GM23338 (cell line): Measurements from ENCODE around the gene RAC2.

Source experiments
- CREB1 ChIP-seq: fragments of 250-450 bp; sonication (Bioruptor Pico); IDR thresholded peaks from 2 replicates; pipeline ENCODE4 v1.5.0; 2020; ENCODE audit warnings: low read depth, mild to moderate bottlenecking, moderate library complexity
- EZH2 ChIP-seq: fragments of 200-600 bp; sonication (generic); IDR thresholded peaks from one replicate; pipeline ENCODE4 v1.8.0; 2017; ENCODE audit warnings: antibody characterized with exemption, mild to moderate bottlenecking, low read depth; ENCODE audit not compliant: unreplicated experiment
- JUNB ChIP-seq: IDR thresholded peaks from one replicate; pipeline ENCODE4 v1.6.1; 2016; ENCODE audit warnings: antibody characterized with exemption; ENCODE audit not compliant: unreplicated experiment
- POLR2AphosphoS5 ChIP-seq: IDR thresholded peaks from 2 replicates; pipeline ENCODE4 v1.6.1; 2016; ENCODE audit warnings: antibody characterized with exemption, low read depth
- TF ChIP-seq, protein P1 (sequence below): IDR thresholded peaks from one replicate; pipeline ENCODE4 v1.6.1; 2018; ENCODE audit warnings: antibody characterized with exemption; ENCODE audit not compliant: unreplicated experiment
- TF ChIP-seq, protein P2 (sequence below), 2 experiments: fragments of 200-600 bp in 1 of 2; sonication (generic) in 1 of 2; conservative IDR thresholded peaks; 2 replicates each; pipeline versions ENCODE4 v1.5.1 to v1.6.1; 2016 to 2017; ENCODE audit warnings: antibody characterized with exemption in 2 of 2, low read depth in 2 of 2, mild to moderate bottlenecking in 2 of 2, moderate library complexity in 1 of 2

DNA sequence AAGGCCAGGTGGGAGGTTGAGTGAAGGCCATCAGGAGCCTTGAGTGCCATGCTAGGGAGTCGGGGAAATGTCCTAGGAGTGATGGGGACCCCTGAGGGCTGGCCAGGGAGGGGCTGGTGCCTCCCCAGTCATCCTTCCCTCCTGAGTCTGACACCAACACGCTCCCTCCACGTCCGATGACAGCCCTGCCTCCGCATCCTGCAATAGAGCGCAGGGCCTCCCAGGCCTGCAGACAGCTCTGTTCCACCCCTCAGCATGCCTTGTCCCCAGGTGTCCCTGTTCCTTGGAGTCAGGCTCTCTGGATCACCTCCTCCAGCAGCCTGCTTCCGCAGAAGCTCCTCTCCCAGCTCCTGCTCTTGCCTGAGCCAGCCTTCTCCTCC lies 3.1 kb downstream of the RAC2 start:
- TF ChIP-seq, protein P1, sequence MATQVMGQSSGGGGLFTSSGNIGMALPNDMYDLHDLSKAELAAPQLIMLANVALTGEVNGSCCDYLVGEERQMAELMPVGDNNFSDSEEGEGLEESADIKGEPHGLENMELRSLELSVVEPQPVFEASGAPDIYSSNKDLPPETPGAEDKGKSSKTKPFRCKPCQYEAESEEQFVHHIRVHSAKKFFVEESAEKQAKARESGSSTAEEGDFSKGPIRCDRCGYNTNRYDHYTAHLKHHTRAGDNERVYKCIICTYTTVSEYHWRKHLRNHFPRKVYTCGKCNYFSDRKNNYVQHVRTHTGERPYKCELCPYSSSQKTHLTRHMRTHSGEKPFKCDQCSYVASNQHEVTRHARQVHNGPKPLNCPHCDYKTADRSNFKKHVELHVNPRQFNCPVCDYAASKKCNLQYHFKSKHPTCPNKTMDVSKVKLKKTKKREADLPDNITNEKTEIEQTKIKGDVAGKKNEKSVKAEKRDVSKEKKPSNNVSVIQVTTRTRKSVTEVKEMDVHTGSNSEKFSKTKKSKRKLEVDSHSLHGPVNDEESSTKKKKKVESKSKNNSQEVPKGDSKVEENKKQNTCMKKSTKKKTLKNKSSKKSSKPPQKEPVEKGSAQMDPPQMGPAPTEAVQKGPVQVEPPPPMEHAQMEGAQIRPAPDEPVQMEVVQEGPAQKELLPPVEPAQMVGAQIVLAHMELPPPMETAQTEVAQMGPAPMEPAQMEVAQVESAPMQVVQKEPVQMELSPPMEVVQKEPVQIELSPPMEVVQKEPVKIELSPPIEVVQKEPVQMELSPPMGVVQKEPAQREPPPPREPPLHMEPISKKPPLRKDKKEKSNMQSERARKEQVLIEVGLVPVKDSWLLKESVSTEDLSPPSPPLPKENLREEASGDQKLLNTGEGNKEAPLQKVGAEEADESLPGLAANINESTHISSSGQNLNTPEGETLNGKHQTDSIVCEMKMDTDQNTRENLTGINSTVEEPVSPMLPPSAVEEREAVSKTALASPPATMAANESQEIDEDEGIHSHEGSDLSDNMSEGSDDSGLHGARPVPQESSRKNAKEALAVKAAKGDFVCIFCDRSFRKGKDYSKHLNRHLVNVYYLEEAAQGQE, result no peak
- TF ChIP-seq, protein P2, sequence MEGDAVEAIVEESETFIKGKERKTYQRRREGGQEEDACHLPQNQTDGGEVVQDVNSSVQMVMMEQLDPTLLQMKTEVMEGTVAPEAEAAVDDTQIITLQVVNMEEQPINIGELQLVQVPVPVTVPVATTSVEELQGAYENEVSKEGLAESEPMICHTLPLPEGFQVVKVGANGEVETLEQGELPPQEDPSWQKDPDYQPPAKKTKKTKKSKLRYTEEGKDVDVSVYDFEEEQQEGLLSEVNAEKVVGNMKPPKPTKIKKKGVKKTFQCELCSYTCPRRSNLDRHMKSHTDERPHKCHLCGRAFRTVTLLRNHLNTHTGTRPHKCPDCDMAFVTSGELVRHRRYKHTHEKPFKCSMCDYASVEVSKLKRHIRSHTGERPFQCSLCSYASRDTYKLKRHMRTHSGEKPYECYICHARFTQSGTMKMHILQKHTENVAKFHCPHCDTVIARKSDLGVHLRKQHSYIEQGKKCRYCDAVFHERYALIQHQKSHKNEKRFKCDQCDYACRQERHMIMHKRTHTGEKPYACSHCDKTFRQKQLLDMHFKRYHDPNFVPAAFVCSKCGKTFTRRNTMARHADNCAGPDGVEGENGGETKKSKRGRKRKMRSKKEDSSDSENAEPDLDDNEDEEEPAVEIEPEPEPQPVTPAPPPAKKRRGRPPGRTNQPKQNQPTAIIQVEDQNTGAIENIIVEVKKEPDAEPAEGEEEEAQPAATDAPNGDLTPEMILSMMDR (conservative IDR thresholded peaks at IDR 0.05; ENCODE audit: low read depth in 2 of 2), result no peak
- TF ChIP-seq JUNB (no peak), POLR2AphosphoS5 (no peak), EZH2 (no peak), CREB1 (CRISPR knock-in tag) (no peak)
